AG09309 (cell line): ENCODE data around the gene MYOD1.
A peak's percentile ranks its signal among the peaks of the same experiment; 100 is the strongest.

Experiments
- DNase-seq: peaks from one replicate; pipeline ENCODE4 v3.0.0-alpha.2; 2010; ENCODE audit warnings: low read depth
- H3K4me3 ChIP-seq: 2 replicates; pipeline ENCODE4 v1.5.1; 2011; ENCODE audit warnings: mild to moderate bottlenecking, low read depth, low read length, moderate library complexity; ENCODE audit not compliant: control insufficient read depth
- CTCF ChIP-seq: IDR thresholded peaks from 2 replicates; pipeline ENCODE4 v1.5.1; 2011; ENCODE audit warnings: mild to moderate bottlenecking, low read depth, low read length, inconsistent platforms; ENCODE audit not compliant: insufficient read depth, control insufficient read depth; ENCODE audit errors: missing control alignments

Gene MYOD1

GRCh38 chr11:17721242-17721999, 2.0 kb downstream of the MYOD1 start:
- H3K4me3 ChIP-seq, result no peak overlapping the region
- DNase-seq, result no peak
- no peak for TF ChIP-seq CTCF

- peak; percentile 68 for TF ChIP-seq CTCF
- H3K4me3 ChIP-seq, result no peak overlapping the region
- no peak for DNase-seq
These were observed 2.8 kb downstream of the MYOD1 start for GRCh38 chr11:17722000-17722643.

- H3K4me3 ChIP-seq, result no peak overlapping the region
- DNase-seq, result no peak
- TF ChIP-seq CTCF, result no peak
These were observed 4.9 kb downstream of the MYOD1 start for GRCh38 chr11:17724020-17724908.

- no peak for DNase-seq
- no peak for TF ChIP-seq CTCF
These were observed 5.8 kb downstream of the MYOD1 start for GRCh38 chr11:17725174-17725573.

GRCh38 chr11:17730137-17730536, 10.8 kb downstream of the MYOD1 start:
- no peak overlapping the region for H3K4me3 ChIP-seq
- DNase-seq, result no peak
- TF ChIP-seq CTCF, result no peak

More at GRCh38 chr11:17725174-17725573, 5.8 kb downstream of the MYOD1 start:
- no peak overlapping the region for H3K4me3 ChIP-seq
